Stimulated activated CD4-positive, alpha-beta T cell treated with anti-CD3 and anti-CD28 coated beads, Interleukin-2, amount 100 ng/mL, for 48 hours (primary cell): ENCODE results near the gene RIN2.
"Not testable (repeated sequence)": the region's sequence is repeated elsewhere in the genome, so short reads cannot be mapped to it uniquely, and the experiment has no call there.

Experiments used
- DNase-seq, 2 donors: peaks; one replicate each; pipeline ENCODE4 v3.0.0-alpha.2; 2020

Gene RIN2

DNA sequence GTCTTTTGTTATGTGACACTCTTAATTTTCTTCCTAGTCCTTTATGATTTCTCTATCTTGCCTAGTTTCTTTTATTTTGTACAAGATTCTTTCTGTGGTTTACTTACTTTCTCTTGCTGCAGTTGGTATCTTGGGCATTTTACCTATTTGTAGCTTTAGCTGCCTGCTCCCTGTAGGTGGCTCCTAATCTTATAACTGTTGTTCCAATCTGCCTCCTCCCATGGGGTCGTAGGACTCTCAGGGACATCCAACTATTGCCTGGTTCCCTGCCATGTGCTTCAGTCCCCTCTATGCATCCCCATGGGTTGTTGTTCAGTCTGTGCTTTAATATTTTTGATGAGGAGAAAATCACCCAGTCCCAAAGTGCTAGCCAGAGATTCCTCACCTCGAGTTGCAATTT is 31.4 kb downstream of the RIN2 start:
- no peak for DNase-seq

DNA sequence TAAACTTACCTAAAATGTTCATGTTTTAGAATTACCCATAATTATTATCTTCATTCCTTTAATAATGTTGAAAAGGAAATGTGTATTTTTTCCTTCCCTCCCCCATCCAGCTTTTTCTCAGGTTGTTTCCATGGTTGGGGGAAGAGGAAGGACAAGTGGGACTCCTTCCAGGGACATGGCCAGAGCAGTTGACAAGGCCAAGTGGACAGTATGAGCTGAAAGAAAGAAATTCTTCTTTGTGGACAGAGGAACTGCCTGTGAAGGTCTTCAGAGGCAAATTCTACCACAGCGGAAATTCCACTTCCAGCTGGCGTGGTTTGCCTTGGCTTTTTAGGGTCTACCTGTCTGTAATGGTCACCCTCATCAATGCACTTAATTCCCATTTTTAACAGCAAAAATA is 33.8 kb downstream of the RIN2 start:
- no peak for DNase-seq

DNA sequence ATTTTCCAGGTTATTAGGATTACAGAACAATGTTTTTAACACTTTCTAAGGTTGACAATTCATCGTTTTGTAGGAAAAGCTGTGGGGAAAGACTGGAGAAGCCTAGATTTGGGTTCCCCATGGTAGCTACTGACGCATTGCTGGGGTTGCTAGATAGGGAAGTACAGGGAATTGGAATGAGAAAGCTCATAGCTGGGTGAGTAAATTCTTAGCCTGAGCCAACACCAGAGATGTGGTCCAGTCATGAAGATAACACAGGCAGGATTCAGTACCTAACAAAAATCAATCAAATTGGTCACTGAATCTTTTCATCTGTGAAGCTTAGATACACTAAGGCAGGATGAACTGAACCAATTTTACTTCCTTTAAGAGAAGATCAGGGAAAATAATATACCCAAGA is 35.7 kb downstream of the RIN2 start:
- no peak for DNase-seq

DNA sequence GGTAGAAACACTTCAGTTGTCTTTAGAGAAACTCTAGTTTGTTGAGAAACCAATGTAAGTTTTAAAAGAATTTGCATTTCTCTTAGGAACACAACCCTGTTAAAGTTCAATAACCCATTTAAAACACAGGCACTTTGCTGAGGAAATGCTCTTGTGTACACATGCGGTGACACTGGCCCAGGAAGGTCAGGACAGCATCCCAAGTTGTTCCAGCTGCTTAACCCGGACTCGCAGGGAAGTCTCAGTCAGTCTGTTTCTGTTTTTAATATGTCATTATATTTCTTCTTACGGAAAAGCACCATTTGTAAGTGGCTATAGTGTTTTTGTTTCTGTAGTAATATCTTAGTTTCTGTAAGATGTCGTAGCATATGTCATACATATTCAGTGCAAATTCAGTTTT is 36.9 kb downstream of the RIN2 start:
- no peak for DNase-seq

DNA sequence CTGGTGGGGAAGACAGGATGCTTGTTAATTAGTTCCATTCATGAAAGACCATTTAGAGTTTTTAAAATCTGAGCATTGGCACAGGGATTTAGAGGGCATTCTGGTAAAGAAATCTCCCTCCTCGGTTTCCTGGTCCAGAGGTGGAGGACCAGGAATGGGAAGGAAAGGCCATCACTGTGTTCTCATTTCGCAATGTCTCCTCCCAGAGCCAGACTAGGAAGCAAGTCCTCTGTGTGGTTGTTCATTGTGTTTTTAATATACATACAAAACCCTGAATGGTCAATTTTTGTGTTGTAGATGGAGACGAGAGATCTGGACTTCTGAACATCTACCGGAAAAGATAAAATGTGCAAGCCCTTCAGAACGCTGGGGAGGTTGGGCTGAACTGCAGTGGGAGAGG is 41.3 kb downstream of the RIN2 start:
- no peak for DNase-seq

DNA sequence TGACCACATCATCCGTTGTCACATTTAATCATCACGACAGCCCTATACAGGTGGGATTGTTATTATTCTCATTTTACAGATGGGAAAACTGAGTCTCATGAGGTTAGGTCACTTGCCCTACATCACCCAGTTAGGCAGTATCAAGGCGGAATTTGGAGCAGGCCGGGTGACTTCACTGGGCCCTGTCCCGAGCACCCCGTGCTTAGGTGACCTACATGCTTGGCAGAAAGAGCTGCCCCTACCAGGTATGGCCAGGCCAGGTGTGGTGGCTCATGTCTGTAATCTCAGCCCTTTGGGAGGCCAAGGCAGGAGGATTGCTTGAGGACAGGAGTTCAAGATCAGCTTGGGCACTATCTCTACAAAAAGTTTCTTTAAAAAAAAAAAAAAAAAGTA is 44.0 kb downstream of the RIN2 start:
- DNase-seq: no peak

DNA sequence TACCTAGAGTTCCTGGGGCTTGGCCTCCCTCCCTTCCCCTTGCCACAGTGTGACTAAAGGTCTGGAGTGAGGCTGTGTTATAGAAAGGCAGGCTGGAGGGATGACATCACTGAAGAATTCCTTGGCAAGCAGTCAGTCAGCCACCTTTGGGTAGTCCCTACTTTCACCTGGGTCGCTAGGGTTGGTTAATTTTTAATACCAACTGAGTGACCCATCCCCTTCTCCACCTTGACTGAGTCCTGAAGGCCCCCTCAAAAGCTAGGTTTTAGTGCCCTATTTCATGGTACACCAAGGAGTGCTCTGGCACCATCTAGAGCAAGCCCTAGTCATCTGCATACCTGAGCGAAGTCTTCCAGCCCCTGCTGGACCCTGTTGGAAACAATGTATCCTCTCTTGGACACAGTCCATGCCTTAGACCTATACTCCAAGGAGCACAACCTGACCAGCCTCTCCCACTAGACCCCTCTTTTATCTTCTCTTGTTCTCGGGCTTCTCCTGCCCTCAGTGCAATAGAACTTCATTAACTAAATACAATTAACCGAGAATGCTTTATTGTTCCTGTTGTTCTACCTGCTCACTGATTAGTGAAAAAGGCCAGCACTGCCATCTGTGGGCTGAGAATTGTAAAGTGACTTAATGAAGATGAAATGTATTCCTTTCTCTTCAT is 44.6 kb downstream of the RIN2 start:
- DNase-seq: no peak

DNA sequence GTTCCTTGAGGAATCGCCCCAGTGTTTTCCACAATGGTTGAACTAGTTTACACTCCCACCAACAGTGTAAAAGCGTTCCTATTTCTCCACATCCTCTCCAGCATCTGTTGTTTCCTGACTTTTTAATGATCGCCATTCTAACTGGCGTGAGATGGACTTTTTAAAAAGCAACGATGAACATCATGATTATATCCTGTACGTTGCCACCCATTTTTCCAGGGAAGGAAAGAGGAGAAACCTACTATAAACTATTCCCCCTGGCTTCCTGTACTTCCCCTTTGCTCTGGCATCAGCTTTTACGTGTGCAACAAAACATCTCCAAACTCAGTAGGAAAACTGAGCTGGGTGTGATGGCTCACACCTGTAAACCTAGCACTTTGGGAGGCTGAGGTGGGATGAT is 48.2 kb downstream of the RIN2 start:
- DNase-seq: not testable (repeated sequence)

DNA sequence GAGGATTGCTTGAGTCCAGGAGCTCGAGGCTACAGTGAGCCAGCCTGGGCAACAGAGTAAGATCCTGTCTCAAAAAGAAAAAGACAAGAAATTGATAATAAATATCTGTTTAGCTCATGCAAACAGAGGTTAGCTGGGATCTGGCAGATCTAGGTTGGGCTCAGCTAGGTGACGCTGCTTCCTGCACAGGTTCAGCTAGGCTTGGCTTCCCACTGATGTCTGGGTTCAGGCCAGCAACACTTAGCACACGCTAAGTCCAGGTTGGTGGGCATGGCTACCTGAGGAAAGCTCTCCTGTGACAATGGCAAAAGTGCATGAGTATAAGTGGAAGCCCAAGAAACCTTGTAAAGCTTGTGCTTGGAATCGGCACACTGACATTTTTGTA is 48.7 kb downstream of the RIN2 start:
- DNase-seq: no peak

DNA sequence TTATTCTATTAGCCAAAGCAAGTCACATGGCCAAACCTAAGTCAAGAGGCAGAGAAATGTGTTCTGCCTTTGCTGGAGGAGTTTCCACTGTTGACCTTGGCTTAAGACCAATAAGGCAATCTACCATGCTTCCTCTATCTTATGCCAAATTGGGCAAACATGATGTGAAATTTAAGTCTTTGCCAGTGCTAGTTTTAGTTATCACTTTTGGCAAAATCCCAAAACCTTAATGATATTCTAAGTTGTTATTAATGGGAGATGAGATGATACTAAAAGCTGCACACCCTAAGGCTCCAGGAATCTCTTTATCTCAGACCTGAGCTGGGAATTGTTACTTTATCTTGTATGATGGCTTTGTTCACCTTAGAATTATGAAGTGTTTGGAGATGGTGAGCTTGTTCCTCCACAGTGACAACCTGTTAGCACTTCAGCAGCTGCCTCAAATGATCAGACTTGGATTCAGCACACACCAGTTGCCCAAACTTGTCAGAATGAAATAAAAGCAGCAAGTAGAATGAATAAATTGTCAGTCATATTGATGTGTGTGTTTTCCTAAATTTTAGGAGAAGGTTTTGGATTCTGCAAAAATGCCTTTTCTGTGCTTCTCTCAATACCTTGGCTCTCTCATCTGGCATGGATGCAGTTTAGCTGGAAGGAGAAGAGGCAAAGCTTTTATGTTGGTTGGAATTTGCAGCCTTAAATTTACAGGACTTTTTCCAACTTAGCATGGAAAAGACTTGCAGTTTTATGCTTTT is 49.3 kb downstream of the RIN2 start:
- no peak for DNase-seq
